NB4 (cell line): ENCODE measurements around the gene COL7A1.
"Not testable (repeated sequence)": the region's sequence is repeated elsewhere in the genome, so short reads cannot be mapped to it uniquely, and the experiment has no call there.

Experiments
- DNase-seq: peaks from one replicate; pipeline ENCODE4 v3.0.0; 2010; ENCODE audit warnings: low read depth
- H3K4me3 ChIP-seq: one replicate; pipeline ENCODE4 v1.5.1; 2011; ENCODE audit warnings: mild to moderate bottlenecking, low read depth, low read length, moderate library complexity
- MYC ChIP-seq: IDR thresholded peaks from 2 replicates; pipeline ENCODE4 v1.6.1; 2011; ENCODE audit warnings: low read depth, low read length
- POLR2A ChIP-seq: IDR thresholded peaks from 2 replicates; pipeline ENCODE4 v1.6.1; 2011; ENCODE audit warnings: mild to moderate bottlenecking; ENCODE audit not compliant: insufficient read length; ENCODE audit errors: extremely low read depth
- TF ChIP-seq, protein P1 (sequence below): IDR thresholded peaks from 2 replicates; pipeline ENCODE4 v1.6.1; 2011; ENCODE audit warnings: low read depth, low read length
- TF ChIP-seq, protein P2 (sequence below): IDR thresholded peaks from one replicate; pipeline ENCODE4 v1.5.1; 2012; ENCODE audit warnings: low read depth, low read length

COL7A1 gene

DNA sequence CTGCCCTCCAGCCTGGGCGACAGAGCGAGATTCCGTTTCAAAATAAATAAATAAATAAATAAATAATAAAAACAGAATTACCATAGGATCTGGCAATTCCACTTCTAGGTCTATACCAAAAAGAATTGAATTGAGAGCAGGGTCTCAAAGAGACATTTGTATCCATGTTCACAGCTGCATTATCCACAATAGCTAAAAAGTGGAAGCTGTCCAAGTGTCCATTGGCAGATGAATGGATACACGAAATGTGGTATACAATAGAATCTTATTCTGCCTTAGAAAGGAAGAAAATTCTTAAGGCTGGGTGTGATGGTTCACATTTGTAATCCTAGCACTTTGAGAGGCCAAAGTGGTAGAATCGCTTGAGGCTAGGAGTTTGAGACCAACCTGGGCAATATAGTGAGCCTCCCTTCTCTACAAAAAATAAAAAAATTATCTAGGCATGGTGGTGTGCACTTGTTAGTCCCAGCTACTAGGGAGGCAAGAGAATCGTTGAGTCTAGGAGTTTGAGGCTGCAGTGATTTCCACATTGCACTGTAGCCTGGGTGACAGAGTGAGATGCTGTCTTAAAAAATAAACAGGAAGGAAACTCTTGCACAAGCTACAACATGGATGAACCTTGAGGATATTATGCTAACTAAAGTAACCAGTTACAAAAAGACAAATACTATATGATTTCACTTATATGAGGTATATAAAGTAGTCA lies 62.7 kb downstream of the COL7A1 start:
- DNase-seq = no peak
- no peak overlapping the region for H3K4me3 ChIP-seq
- TF ChIP-seq POLR2A (no peak), MYC (no peak)
- TF ChIP-seq, protein P1, sequence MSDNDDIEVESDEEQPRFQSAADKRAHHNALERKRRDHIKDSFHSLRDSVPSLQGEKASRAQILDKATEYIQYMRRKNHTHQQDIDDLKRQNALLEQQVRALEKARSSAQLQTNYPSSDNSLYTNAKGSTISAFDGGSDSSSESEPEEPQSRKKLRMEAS = no peak
- TF ChIP-seq, protein P2, sequence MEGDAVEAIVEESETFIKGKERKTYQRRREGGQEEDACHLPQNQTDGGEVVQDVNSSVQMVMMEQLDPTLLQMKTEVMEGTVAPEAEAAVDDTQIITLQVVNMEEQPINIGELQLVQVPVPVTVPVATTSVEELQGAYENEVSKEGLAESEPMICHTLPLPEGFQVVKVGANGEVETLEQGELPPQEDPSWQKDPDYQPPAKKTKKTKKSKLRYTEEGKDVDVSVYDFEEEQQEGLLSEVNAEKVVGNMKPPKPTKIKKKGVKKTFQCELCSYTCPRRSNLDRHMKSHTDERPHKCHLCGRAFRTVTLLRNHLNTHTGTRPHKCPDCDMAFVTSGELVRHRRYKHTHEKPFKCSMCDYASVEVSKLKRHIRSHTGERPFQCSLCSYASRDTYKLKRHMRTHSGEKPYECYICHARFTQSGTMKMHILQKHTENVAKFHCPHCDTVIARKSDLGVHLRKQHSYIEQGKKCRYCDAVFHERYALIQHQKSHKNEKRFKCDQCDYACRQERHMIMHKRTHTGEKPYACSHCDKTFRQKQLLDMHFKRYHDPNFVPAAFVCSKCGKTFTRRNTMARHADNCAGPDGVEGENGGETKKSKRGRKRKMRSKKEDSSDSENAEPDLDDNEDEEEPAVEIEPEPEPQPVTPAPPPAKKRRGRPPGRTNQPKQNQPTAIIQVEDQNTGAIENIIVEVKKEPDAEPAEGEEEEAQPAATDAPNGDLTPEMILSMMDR = no peak

DNA sequence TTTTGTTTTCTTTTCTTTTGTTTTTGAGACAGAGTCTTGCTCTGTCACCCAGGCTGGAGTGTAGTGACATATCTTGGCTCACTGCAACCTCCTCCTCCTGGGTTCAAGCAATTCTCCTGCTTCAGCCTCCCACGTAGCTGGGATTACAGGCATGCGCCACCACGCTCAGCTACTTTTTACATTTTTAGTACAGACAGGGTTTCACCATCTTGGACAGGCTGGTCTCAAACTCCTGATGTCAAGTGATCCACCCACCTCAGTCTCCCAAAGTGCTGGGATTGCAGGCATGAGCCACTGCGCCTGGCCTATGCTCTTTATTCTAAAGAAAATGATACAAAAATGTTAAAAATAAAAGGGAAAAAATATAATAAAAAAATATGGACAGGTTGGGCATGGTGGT lies 64.4 kb downstream of the COL7A1 start:
- not testable (repeated sequence) for DNase-seq, H3K4me3 ChIP-seq

DNA sequence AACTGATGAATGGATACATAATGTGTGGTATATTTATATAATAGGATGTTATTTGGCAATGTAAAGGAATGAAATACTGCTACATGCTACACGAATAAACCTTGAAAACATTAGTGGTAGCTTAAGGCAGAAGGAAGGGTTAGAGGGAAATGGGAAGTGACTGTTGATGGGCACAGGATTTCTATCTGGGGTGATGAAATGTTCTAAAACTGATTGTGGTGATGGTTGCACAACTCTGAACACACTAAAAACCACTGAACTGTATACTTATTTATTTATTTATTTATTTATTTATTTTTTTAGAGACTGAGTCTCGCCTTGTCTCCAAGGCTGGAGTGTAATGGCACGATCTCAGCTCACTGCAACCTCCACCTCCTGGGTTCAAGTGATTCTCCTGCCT lies 66.4 kb downstream of the COL7A1 start:
- peak overlapping the region; percentile 9 for H3K4me3 ChIP-seq
- TF ChIP-seq MYC = no peak
- TF ChIP-seq, protein P1 = no peak
- TF ChIP-seq, protein P2 = no peak
- DNase-seq = peak; percentile 87

DNA sequence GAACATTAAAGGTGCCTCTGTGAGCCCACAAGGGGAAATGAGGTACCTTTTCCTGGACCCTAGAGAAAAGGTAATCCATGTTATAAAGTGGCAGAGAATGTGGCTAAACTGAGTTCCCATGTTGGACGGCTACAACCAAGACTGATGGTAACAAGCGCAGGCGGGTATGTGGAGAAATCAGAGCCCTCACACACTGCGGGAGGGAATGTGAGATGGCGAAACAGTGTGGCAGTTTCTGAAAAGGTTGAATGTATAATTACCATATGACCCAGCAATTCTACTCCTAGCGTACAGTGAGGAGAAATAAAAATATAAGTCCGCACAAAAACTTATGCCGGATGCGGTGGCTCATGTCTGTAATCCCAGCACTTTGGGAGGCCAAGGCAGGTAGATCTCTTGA lies 67.1 kb downstream of the COL7A1 start:
- TF ChIP-seq, protein P1 = no peak
- TF ChIP-seq POLR2A (no peak), MYC (no peak)
- TF ChIP-seq, protein P2 = no peak
- peak; percentile 69 for DNase-seq
- no peak overlapping the region for H3K4me3 ChIP-seq

DNA sequence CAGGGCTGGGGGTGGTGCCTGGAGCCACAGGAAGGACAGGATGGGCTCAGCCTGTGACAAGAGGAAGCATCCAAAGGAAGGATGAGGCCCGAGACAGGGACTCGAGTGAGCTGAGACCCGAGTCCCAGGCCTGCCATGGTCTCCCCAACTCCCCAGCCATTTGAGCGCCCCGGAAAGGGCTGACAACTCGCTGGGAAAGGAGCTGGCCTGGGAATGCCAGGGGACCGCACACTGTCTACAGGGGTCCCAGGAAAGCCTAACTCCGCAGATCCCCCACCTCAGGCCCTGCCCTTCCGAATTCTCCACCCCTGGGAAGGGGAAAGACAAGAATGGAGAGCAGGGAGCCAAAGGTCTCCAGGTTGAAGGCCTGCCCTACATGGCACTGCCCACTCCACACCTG lies 70.2 kb downstream of the COL7A1 start:
- DNase-seq = no peak
- TF ChIP-seq POLR2A (no peak), MYC (no peak)
- TF ChIP-seq, protein P1 = no peak
- H3K4me3 ChIP-seq = no peak overlapping the region

DNA sequence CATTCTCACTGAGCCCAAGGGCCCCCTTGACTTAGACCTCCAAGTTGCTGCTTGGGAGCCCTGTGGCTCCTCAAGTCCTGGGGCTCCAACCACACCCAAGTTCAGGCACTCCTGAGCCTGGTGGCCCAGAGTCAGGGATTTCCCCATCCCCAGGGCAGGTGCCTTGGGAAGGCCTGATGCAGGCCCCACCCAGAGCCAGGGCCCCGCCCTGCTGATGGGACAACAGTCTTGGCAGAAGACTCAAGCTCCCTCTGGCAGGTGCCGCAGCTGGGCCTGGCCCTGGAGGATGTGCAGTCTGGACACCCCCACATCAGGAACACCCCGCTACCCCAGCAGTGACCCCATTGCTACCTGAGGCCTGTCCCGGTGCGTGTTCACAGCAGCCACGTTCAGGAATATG lies 73.5 kb downstream of the COL7A1 start:
- TF ChIP-seq, protein P2 = no peak
- TF ChIP-seq, protein P1 = no peak
- TF ChIP-seq POLR2A = no peak
- TF ChIP-seq MYC = no peak
- DNase-seq = no peak
- H3K4me3 ChIP-seq = no peak overlapping the region

DNA sequence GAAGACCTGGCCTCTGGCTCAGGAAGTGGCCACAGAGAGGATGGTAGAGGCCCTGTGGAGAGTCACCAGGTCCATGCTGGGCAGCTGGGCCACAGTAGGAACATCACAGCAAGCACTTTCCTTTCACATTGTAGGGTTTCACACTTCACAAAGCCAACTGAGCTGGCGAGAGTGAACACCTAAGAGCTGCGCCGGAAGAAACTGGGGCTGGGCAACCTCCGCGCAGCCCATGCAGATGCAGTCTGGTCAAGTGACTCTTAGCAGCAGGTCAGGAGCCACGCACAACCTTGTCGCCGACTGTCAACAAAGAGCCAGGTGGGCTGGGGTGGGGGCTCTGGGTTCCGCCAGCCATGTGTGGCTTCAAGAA lies 75.9 kb downstream of the COL7A1 start:
- no peak overlapping the region for H3K4me3 ChIP-seq
- DNase-seq = no peak
- TF ChIP-seq, protein P2 = no peak
- TF ChIP-seq POLR2A (no peak), MYC (no peak)
